DND-41 (cell line): Measurements from ENCODE around the gene NMB.

Experiments
- ATAC-seq: fragments of 200-7000 bp; cut with Tn5 transposase; 3 replicates; pipeline ENCODE4 v1.9.1; 2021; ENCODE audit warnings: low read depth; ENCODE audit not compliant: insufficient read depth
- DNase-seq: peaks from one replicate; pipeline ENCODE4 v3.0.0-alpha.2; 2020
- H2AFZ ChIP-seq: 2 replicates; pipeline ENCODE4 v1.6.0; 2012; ENCODE audit warnings: low read depth, low read length
- H3K27ac ChIP-seq: 2 replicates; pipeline ENCODE4 v1.5.1; 2012; ENCODE audit warnings: low read length, inconsistent platforms
- H3K27me3 ChIP-seq: fragments of 200-600 bp; sonication (generic); 2 replicates; pipeline ENCODE4 v1.6.0; 2012; ENCODE audit warnings: low read length, mild to moderate bottlenecking, inconsistent platforms; ENCODE audit not compliant: insufficient read depth, poor library complexity
- H3K36me3 ChIP-seq: 2 replicates; pipeline ENCODE4 v1.5.1; 2012; ENCODE audit warnings: low read length, inconsistent platforms; ENCODE audit not compliant: insufficient read depth
- H3K4me1 ChIP-seq: 2 replicates; pipeline ENCODE4 v1.5.1; 2012; ENCODE audit warnings: mild to moderate bottlenecking, low read length; ENCODE audit not compliant: insufficient read depth
- H3K4me2 ChIP-seq: 2 replicates; pipeline ENCODE4 v1.6.0; 2012; ENCODE audit warnings: mild to moderate bottlenecking, moderate library complexity, low read length, inconsistent platforms; ENCODE audit not compliant: insufficient read depth
- H3K4me3 ChIP-seq, 2 experiments: fragments of 200-600 bp in 1 of 2; shearing (Covaris generic) in 1 of 2; 2 replicates each; pipeline ENCODE4 v1.5.1; 2012 to 2016; ENCODE audit warnings: inconsistent platforms in 2 of 2, low read length in 2 of 2, mild to moderate bottlenecking in 2 of 2, low read depth in 1 of 2, moderate library complexity in 1 of 2
- H3K79me2 ChIP-seq: 2 replicates; pipeline ENCODE4 v1.6.0; 2012; ENCODE audit warnings: low read length, inconsistent platforms; ENCODE audit not compliant: insufficient read depth
- H3K9ac ChIP-seq: 2 replicates; pipeline ENCODE4 v1.6.0; 2012; ENCODE audit warnings: low read depth, mild to moderate bottlenecking, inconsistent platforms, low read length, moderate library complexity
- H3K9me3 ChIP-seq: 2 replicates; pipeline ENCODE4 v1.5.1; 2012; ENCODE audit warnings: low read length, moderate library complexity, mild to moderate bottlenecking, inconsistent platforms; ENCODE audit not compliant: insufficient read depth, severe bottlenecking
- H4K20me1 ChIP-seq: 2 replicates; pipeline ENCODE4 v1.6.0; 2012; ENCODE audit warnings: low read length; ENCODE audit not compliant: insufficient read depth
- EZH2 ChIP-seq: IDR thresholded peaks from 3 replicates; pipeline ENCODE4 v1.6.1; 2012; ENCODE audit warnings: borderline replicate concordance, low read depth, mild to moderate bottlenecking, moderate library complexity, low read length, inconsistent platforms; ENCODE audit not compliant: severe bottlenecking
- TF ChIP-seq, protein P1 (sequence below): IDR thresholded peaks from 2 replicates; pipeline ENCODE4 v1.5.1; 2012; ENCODE audit warnings: borderline replicate concordance, low read length, moderate library complexity, mild to moderate bottlenecking; ENCODE audit not compliant: poor library complexity, severe bottlenecking; ENCODE audit errors: extremely low read depth

NMB gene

DNA sequence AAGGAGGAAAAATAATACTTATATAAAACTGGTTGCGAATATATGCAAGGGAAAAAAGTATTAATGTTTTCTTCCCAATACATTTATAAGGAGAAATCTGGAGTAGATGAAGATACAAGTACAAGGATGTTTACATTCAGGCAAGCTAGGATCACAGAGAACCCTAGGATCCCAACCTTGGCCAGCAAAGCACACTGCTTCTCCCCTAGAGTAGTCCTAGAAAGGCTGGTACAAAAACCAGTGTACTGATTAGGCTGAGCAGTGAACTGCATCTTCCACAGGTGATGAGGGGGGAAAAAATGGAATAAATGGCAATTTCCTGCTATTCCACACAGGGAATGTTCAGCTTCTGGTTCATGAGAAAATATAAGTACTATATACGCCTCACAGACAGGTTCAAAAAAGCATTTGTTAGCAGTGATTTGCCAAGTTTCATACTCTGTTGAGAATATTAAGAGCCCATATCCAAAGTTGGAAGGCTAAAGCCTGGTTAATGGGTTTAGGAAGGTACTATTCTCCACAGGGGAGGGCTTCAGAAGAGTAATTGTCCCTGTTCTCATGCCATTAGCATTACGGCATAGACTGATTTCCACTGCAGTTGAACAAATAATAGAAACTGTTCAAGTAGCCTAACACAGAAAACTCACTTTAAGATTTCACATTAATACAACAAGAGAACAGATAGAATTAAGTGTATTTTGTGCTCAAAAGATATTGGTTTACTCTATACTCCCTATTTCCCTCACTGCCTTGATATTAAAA lies 10.4 kb upstream of the NMB start:
- H3K36me3 ChIP-seq, result peaks cover 48% of the 10 kb centered on the region
- no peaks in the 10 kb centered on the region for H4K20me1 ChIP-seq
- no peak overlapping the region for H3K4me2 ChIP-seq
- H3K27me3 ChIP-seq, result no peaks in the 10 kb centered on the region
- H3K9ac ChIP-seq, result no peak overlapping the region
- DNase-seq, result no peak
- H3K4me3 ChIP-seq, result no peak overlapping the region
- no peak for ATAC-seq
- no peaks in the 10 kb centered on the region for H3K9me3 ChIP-seq
- TF ChIP-seq, protein P1, sequence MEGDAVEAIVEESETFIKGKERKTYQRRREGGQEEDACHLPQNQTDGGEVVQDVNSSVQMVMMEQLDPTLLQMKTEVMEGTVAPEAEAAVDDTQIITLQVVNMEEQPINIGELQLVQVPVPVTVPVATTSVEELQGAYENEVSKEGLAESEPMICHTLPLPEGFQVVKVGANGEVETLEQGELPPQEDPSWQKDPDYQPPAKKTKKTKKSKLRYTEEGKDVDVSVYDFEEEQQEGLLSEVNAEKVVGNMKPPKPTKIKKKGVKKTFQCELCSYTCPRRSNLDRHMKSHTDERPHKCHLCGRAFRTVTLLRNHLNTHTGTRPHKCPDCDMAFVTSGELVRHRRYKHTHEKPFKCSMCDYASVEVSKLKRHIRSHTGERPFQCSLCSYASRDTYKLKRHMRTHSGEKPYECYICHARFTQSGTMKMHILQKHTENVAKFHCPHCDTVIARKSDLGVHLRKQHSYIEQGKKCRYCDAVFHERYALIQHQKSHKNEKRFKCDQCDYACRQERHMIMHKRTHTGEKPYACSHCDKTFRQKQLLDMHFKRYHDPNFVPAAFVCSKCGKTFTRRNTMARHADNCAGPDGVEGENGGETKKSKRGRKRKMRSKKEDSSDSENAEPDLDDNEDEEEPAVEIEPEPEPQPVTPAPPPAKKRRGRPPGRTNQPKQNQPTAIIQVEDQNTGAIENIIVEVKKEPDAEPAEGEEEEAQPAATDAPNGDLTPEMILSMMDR, result no peak
- no peak for TF ChIP-seq EZH2
- no peaks in the 10 kb centered on the region for H3K4me1 ChIP-seq
- no peak overlapping the region for H3K27ac ChIP-seq
- H2AFZ ChIP-seq, result no peak overlapping the region
- H3K79me2 ChIP-seq, result no peaks in the 10 kb centered on the region

DNA sequence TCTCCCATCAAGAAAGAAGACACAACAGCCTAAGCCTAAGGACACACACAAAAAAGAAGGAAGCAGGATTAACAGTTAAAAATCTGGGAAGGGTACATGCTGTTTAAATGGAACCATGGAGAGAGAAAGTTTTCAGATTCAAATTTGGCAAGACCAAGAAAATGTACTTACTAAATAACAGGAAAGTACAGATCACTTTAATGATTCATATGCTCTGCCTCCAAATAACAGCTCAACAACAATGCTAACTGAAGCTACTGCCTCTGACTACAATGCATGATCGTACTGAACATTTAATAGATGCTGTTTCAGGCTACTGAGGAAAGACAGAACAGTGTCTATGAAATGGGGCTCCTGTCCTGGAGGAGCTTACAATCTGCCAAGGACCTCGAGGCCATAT lies 8.4 kb upstream of the NMB start:
- Histone ChIP-seq H3K27me3 (no peaks in the 10 kb centered on the region), H3K27ac (no peak overlapping the region), H3K4me1 (no peaks in the 10 kb centered on the region), H3K9me3 (no peaks in the 10 kb centered on the region), H3K79me2 (no peaks in the 10 kb centered on the region), H4K20me1 (no peaks in the 10 kb centered on the region), H3K36me3 (peaks cover 48% of the 10 kb centered on the region), H3K4me3 (no peak overlapping the region), H3K9ac (no peak overlapping the region), H2AFZ (no peak overlapping the region), H3K4me2 (no peak overlapping the region)
- TF ChIP-seq, protein P1, result no peak
- no peak for TF ChIP-seq EZH2
- ATAC-seq (no peak), DNase-seq (no peak)

DNA sequence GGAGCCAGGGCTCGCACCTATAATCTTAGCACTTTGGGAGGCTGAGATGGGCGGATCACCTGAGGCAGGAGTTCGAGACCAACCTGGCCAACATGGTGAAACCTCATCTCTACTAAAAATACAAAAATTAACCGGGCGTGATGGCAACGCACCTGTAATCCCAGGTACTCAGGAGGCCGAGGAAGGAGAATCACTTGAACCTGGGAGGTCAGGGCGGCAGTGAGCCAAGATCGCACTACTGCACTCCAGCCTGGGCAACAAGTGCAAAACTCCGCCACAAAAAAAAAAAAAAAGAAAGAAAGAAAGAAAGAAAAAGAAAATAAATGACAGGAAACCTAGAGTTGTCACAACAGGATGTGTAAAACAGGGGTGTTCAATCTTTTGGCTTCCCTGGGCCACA lies 3.0 kb upstream of the NMB start:
- H3K27ac ChIP-seq, result no peak overlapping the region
- peaks cover 7% of the 10 kb centered on the region for H3K36me3 ChIP-seq
- no peaks in the 10 kb centered on the region; the same call in 1 of the 2 replicates for H4K20me1 ChIP-seq
- H3K27me3 ChIP-seq, result no peaks in the 10 kb centered on the region
- H3K4me3 ChIP-seq, result no peak overlapping the region
- no peak overlapping the region for H3K9ac ChIP-seq
- no peaks in the 10 kb centered on the region for H3K79me2 ChIP-seq
- DNase-seq, result no peak
- H3K4me2 ChIP-seq, result no peak overlapping the region
- no peak for ATAC-seq
- H3K4me1 ChIP-seq, result peaks cover 26% of the 10 kb centered on the region
- TF ChIP-seq, protein P1, result no peak
- TF ChIP-seq EZH2, result no peak
- no peak overlapping the region for H2AFZ ChIP-seq
- H3K9me3 ChIP-seq, result no peaks in the 10 kb centered on the region
